Right atrium auricular region (tissue), 2 donors: ENCODE measurements around the gene EFNA1. TPM values are rescaled to one million over a fixed set of nuclear protein-coding genes. Genes with fewer than 3 reads are reported as not detected.
"Not testable (repeated sequence)": the region's sequence is repeated elsewhere in the genome, so short reads cannot be mapped to it uniquely, and the experiment has no call there.

Experiments used
- DNase-seq: peaks from one replicate; pipeline ENCODE4 v3.0.0-alpha.2; 2019; ENCODE audit warnings: low spot score
- H3K27ac ChIP-seq, 2 donors: fragments of 200-600 bp; sonication (generic); 1 replicate in 1 of 2; 2 replicates in 1 of 2; pipeline ENCODE4 v1.5.1; 2016 to 2019
- H3K27me3 ChIP-seq, 2 donors: fragments of 200-600 bp; sonication (generic); one replicate each; pipeline versions ENCODE4 v1.5.1 to v1.6.0; 2017 to 2019
- H3K36me3 ChIP-seq: fragments of 200-600 bp; sonication (generic); one replicate; pipeline ENCODE4 v1.5.1; 2016
- H3K4me1 ChIP-seq, 2 donors: fragments of 200-600 bp; sonication (generic); one replicate each; pipeline versions ENCODE4 v1.5.1 to v1.6.0; 2017 to 2019
- H3K4me3 ChIP-seq, 2 donors: fragments of 200-600 bp; sonication (generic); 1 replicate in 1 of 2; 2 replicates in 1 of 2; pipeline ENCODE4 v1.5.1; 2017 to 2019; ENCODE audit warnings: mild to moderate bottlenecking in 1 of 2, moderate library complexity in 1 of 2
- H3K9me3 ChIP-seq, 2 donors: fragments of 200-600 bp; sonication (generic); one replicate each; pipeline ENCODE4 v1.5.1; 2019
- total RNA-seq, 2 donors: library from RNA; depleted of rRNA; stranded (reverse); fragments of >200 nt; gene quantifications; one replicate each; pipeline ENCODE4 v1.1.0, GENCODE V29; 2016
- TF ChIP-seq, protein P1 (sequence below), 2 donors: fragments of 200-600 bp; sonication (generic); IDR thresholded peaks; one replicate each; pipeline ENCODE4 v1.5.1; 2019; ENCODE audit warnings: antibody characterized with exemption in 2 of 2

Gene EFNA1
- total RNA-seq, 2 donors from 2014 or later = 24.8 to 41.4 TPM

DNA sequence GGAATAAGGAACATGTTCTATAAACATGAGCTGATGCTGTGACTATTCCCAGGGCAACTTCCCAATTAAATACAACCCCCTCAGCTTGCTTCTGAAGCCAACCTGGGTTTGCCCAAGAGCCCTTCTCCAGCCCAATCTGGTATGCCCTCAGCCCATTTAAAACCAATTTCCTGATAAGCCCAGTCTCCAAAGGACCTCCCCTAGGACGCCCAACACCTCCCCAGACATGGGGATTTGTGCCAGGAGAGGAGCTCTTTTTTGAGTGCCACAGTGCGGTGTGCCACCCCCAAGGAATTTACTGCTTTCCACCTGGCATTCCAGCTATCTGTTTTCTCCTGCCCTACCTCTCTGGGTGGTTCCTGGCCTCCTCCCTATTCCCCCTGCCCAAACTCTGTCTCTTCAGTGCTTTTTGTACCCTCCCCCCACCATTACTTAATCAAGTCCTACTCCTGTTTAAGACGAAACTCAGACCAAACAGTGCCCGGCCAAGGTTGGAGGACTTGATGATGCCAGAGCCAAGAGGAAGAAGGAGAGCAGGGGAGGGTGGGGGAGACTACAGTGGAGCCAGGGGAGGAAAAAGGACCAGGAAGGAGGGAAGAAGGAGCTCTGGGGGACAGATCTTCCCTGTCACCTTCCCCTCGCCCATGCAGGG lies 11.4 kb upstream of the EFNA1 start:
- Histone ChIP-seq H3K36me3 (no peaks in the 10 kb centered on the region), H3K4me3 (no peak overlapping the region), H3K9me3 (no peaks in the 10 kb centered on the region), H3K4me1 (no peaks in the 10 kb centered on the region), H3K27me3 (no peaks in the 10 kb centered on the region), H3K27ac (no peak overlapping the region)
- TF ChIP-seq, protein P1, sequence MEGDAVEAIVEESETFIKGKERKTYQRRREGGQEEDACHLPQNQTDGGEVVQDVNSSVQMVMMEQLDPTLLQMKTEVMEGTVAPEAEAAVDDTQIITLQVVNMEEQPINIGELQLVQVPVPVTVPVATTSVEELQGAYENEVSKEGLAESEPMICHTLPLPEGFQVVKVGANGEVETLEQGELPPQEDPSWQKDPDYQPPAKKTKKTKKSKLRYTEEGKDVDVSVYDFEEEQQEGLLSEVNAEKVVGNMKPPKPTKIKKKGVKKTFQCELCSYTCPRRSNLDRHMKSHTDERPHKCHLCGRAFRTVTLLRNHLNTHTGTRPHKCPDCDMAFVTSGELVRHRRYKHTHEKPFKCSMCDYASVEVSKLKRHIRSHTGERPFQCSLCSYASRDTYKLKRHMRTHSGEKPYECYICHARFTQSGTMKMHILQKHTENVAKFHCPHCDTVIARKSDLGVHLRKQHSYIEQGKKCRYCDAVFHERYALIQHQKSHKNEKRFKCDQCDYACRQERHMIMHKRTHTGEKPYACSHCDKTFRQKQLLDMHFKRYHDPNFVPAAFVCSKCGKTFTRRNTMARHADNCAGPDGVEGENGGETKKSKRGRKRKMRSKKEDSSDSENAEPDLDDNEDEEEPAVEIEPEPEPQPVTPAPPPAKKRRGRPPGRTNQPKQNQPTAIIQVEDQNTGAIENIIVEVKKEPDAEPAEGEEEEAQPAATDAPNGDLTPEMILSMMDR (IDR thresholded peaks at IDR 0.05) = no peak
- DNase-seq = no peak

GRCh38 chr1:155117610-155118009 lies 10.1 kb upstream of the EFNA1 start:
- Histone ChIP-seq H3K4me1 (no peaks in the 10 kb centered on the region), H3K36me3 (no peaks in the 10 kb centered on the region), H3K4me3 (no peak overlapping the region), H3K9me3 (no peaks in the 10 kb centered on the region), H3K27ac (no peak overlapping the region), H3K27me3 (no peaks in the 10 kb centered on the region)
- no peak for DNase-seq
- TF ChIP-seq, protein P1 (IDR thresholded peaks at IDR 0.05) = no peak

DNA sequence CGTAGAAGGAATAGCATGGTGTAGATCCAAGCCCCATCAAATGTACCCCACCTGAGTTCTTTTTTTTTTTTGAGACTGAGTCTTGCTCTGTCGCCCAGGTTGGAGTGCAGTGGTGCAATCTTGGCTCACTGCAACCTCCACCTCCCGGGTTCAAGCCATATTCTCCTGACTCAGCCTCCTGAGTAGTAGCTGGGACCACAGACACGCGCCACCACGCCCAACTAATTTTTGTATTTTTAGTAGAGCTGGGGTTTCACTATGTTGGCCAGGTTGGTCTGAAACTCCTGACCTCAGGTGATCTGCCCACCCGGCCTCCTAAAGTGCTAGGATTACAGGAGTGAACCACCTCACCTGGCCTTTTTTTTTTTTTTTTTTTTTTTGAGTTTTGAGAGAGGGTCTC lies 9.6 kb upstream of the EFNA1 start:
- H3K27ac ChIP-seq, H3K4me1 ChIP-seq, H3K36me3 ChIP-seq, H3K9me3 ChIP-seq, H3K27me3 ChIP-seq, DNase-seq, H3K4me3 ChIP-seq: not testable (repeated sequence)

DNA sequence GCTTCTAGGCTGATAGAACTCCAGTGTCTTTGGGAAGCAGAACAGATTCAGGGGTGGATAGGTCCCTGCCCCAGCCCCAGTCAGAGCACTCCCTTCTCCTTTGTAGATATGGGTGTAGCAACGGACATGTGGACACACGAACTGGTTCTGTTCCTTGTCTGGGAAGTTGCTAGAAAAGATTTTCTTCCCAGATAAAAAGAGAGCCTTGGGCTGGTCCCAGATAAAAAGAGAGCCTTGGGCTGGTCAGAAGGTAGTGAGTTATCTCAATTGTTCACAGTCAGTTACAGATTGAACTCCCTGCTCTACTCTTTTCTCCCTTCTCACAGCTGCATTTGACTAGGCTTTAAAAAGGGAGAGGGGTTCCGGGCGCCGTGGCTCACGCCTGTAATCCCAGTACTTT lies 7.4 kb upstream of the EFNA1 start:
- Histone ChIP-seq H3K4me1 (peaks cover 0 to 6% of the 10 kb centered on the region in 2 donors), H3K4me3 (no peak overlapping the region), H3K36me3 (no peaks in the 10 kb centered on the region), H3K27me3 (no peaks in the 10 kb centered on the region), H3K9me3 (no peaks in the 10 kb centered on the region), H3K27ac (no peak overlapping the region)
- TF ChIP-seq, protein P1 (IDR thresholded peaks at IDR 0.05) = no peak
- DNase-seq = no peak

- Histone ChIP-seq H3K27ac (no peak overlapping the region), H3K27me3 (no peaks in the 10 kb centered on the region), H3K4me3 (no peak overlapping the region), H3K9me3 (no peaks in the 10 kb centered on the region), H3K36me3 (no peaks in the 10 kb centered on the region), H3K4me1 (peaks cover 0 to 15% of the 10 kb centered on the region in 2 donors)
- TF ChIP-seq, protein P1 (IDR thresholded peaks at IDR 0.05) = no peak
- DNase-seq = no peak
These were observed 6.4 kb upstream of the EFNA1 start for GRCh38 chr1:155121249-155121648.

DNA sequence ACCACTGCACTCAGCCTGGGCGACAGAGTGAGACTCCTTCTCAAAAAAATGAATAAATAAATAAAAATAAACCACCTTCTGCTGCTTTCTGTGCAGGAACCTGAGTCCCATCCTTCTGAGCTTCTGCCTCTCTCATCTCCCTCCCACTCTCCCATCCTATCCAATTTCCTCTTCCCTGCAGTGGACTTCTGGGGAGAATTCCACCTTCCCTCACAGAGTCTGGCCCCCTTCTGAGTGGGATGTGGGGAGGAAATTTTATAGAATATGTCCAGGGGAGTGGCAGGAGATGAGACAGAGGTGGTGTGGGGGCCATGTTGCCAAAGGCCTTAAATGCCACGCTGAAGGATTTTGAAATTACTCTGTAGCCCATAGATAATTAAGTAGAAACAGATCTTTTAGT lies 5.4 kb upstream of the EFNA1 start:
- TF ChIP-seq, protein P1 (IDR thresholded peaks at IDR 0.05) = no peak

More for the DNA sequence above, 5.4 kb upstream of the EFNA1 start:
- no peak for DNase-seq
- no peaks in the 10 kb centered on the region for H3K27me3 ChIP-seq
- no peak overlapping the region for H3K27ac ChIP-seq
- no peaks in the 10 kb centered on the region for H3K36me3 ChIP-seq
- H3K4me1 ChIP-seq = peaks cover 0 to 26% of the 10 kb centered on the region in 2 donors
- no peak overlapping the region for H3K4me3 ChIP-seq
- no peaks in the 10 kb centered on the region for H3K9me3 ChIP-seq
